GM23248 (cell line): ENCODE measurements around the gene ABHD10.

ENCODE experiments used
- EZH2 ChIP-seq: fragments of 200-600 bp; sonication (generic); IDR thresholded peaks from 2 replicates; pipeline ENCODE4 v1.6.1; 2018; ENCODE audit warnings: antibody characterized with exemption, mild to moderate bottlenecking; ENCODE audit not compliant: insufficient read depth, poor library complexity, severe bottlenecking
- EZH2phosphoT487 ChIP-seq: fragments of 200-600 bp; sonication (generic); IDR thresholded peaks from 2 replicates; pipeline ENCODE4 v1.6.1; 2018; ENCODE audit warnings: antibody characterized with exemption, moderate library complexity, mild to moderate bottlenecking, low read depth; ENCODE audit not compliant: insufficient read depth

GRCh38 chr3:112011376-112011940 is 32.6 kb downstream of the ABHD10 start:
- no peak for TF ChIP-seq EZH2phosphoT487
- no peak for TF ChIP-seq EZH2
